Activated CD4-positive, alpha-beta T cell treated with anti-CD3 and anti-CD28 coated beads for 36 hours (primary cell): ENCODE results near the gene GPR158. TPM values are rescaled to one million over a fixed set of nuclear protein-coding genes. Genes with fewer than 3 reads are reported as not detected.

Source experiments
- ATAC-seq: fragments of 200-7000 bp; cut with Tn5 transposase; one replicate; pipeline ENCODE4 v1.10.0; 2021; ENCODE audit warnings: mild to moderate bottlenecking, moderate library complexity
- CTCF ChIA-PET: fragments of 350-600 bp; sonication (Branson Sonifier 250); formaldehyde crosslinking; loops from one replicate; lab custom pipeline; 2021; ENCODE audit warnings: antibody characterized with exemption; lab: Charles Lee
- POLR2A ChIA-PET: fragments of 350-600 bp; sonication (Branson Sonifier 250); formaldehyde crosslinking; loops from one replicate; lab custom pipeline; 2021; ENCODE audit warnings: antibody characterized with exemption, inconsistent platforms; lab: Charles Lee
- DNase-seq: peaks from one replicate; pipeline ENCODE4 v3.0.0-alpha.2; 2020
- H3K27ac Mint-ChIP-seq: one replicate; pipeline ENCODE4 v1.8.0; 2021; ENCODE audit warnings: mixed read lengths
- H3K27me3 Mint-ChIP-seq: one replicate; pipeline ENCODE4 v1.8.0; 2021; ENCODE audit warnings: mixed read lengths
- H3K36me3 Mint-ChIP-seq: one replicate; pipeline ENCODE4 v1.8.0; 2021; ENCODE audit warnings: low read depth, mixed read lengths
- H3K4me1 Mint-ChIP-seq: one replicate; pipeline ENCODE4 v1.8.0; 2021; ENCODE audit warnings: mixed read lengths
- H3K4me3 Mint-ChIP-seq: one replicate; pipeline ENCODE4 v1.8.0; 2021; ENCODE audit warnings: mild to moderate bottlenecking, moderate library complexity, mixed read lengths
- H3K9me3 Mint-ChIP-seq: one replicate; pipeline ENCODE4 v1.8.0; 2021; ENCODE audit warnings: low read depth, mixed read lengths
- intact Hi-C, 2 experiments: fragments of 100-400 bp; cut with DNase I in 1 of 2; cut with micrococcal nuclease in 1 of 2; formaldehyde crosslinking; loops; one replicate each; pipeline versions ENCODE4 v1.14.2 to v1.15.1; 2022 to 2024; cut with DNase I, micrococcal nuclease
- total RNA-seq, 2 experiments: library from RNA; stranded (reverse); gene quantifications; one replicate each; pipeline ENCODE4 v1.2.3, GENCODE V29; 2021

GPR158 gene
- total RNA-seq, 2 experiments from 2014 or later: not detected

GRCh38 chr10:25555865-25556264 is 381.1 kb downstream of the GPR158 start:
- Mint-ChIP-seq H3K4me3 (no peak overlapping the region), H3K4me1 (no peaks in the 10 kb centered on the region), H3K36me3 (no peaks in the 10 kb centered on the region), H3K27ac (no peak overlapping the region), H3K27me3 (no peaks in the 10 kb centered on the region), H3K9me3 (no peaks in the 10 kb centered on the region)
- intact Hi-C loops: no loop called here
- ATAC-seq: no peak
- no peak for DNase-seq
- CTCF ChIA-PET: no interaction called here
- POLR2A ChIA-PET: interaction anchor here (0.7 kb wide), 1 partner anchor 1347 kb away, joined by 5 read pairs; the partner anchor contains the start of gene KIAA1217

GRCh38 chr10:25556457-25556856 is 381.7 kb downstream of the GPR158 start:
- ATAC-seq: no peak
- Mint-ChIP-seq H3K4me1 (no peaks in the 10 kb centered on the region), H3K4me3 (no peak overlapping the region), H3K36me3 (no peaks in the 10 kb centered on the region), H3K9me3 (no peaks in the 10 kb centered on the region), H3K27ac (no peak overlapping the region), H3K27me3 (no peaks in the 10 kb centered on the region)
- intact Hi-C loops: no loop called here
- ChIA-PET POLR2A (interaction anchor here (0.7 kb wide), 1 partner anchor 1347 kb away, joined by 5 read pairs; the partner anchor contains the start of gene KIAA1217), CTCF (no interaction called here)
- no peak for DNase-seq

GRCh38 chr10:25557136-25557535 is 382.3 kb downstream of the GPR158 start:
- ChIA-PET CTCF (no interaction called here), POLR2A (no interaction called here)
- Mint-ChIP-seq H3K9me3 (no peaks in the 10 kb centered on the region), H3K4me1 (no peaks in the 10 kb centered on the region), H3K27me3 (no peaks in the 10 kb centered on the region), H3K4me3 (no peak overlapping the region), H3K36me3 (no peaks in the 10 kb centered on the region), H3K27ac (no peak overlapping the region)
- DNase-seq: no peak
- no peak for ATAC-seq
- intact Hi-C loops: no loop called here

GRCh38 chr10:25561758-25562157 is 387.0 kb downstream of the GPR158 start:
- CTCF ChIA-PET: no interaction called here
- DNase-seq: no peak
- no peaks in the 10 kb centered on the region for H3K9me3 Mint-ChIP-seq
- POLR2A ChIA-PET: no interaction called here
- H3K4me3 Mint-ChIP-seq: no peak overlapping the region
- ATAC-seq: no peak
- no peaks in the 10 kb centered on the region for H3K27me3 Mint-ChIP-seq
- H3K27ac Mint-ChIP-seq: no peak overlapping the region
- intact Hi-C loops: no loop called here
- H3K4me1 Mint-ChIP-seq: no peaks in the 10 kb centered on the region
- no peaks in the 10 kb centered on the region for H3K36me3 Mint-ChIP-seq

- Mint-ChIP-seq H3K4me1 (no peaks in the 10 kb centered on the region), H3K27me3 (no peaks in the 10 kb centered on the region), H3K9me3 (no peaks in the 10 kb centered on the region), H3K27ac (no peak overlapping the region), H3K36me3 (no peaks in the 10 kb centered on the region), H3K4me3 (no peak overlapping the region)
- CTCF ChIA-PET: no interaction called here
- no peak for ATAC-seq
- intact Hi-C loops: no loop called here
- DNase-seq: no peak
- POLR2A ChIA-PET: no interaction called here
These were observed 387.7 kb downstream of the GPR158 start for GRCh38 chr10:25562547-25562946.

GRCh38 chr10:25564351-25564750 is 389.6 kb downstream of the GPR158 start:
- Mint-ChIP-seq H3K4me1 (no peaks in the 10 kb centered on the region), H3K4me3 (no peak overlapping the region), H3K27me3 (no peaks in the 10 kb centered on the region), H3K9me3 (no peaks in the 10 kb centered on the region), H3K27ac (no peak overlapping the region), H3K36me3 (no peaks in the 10 kb centered on the region)
- DNase-seq: no peak
- ATAC-seq: no peak
- ChIA-PET CTCF (no interaction called here), POLR2A (interaction anchor here (0.6 kb wide), 1 partner anchor 122 kb away, joined by 3 read pairs; no protein-coding TSS in a partner anchor)
- intact Hi-C loops: no loop called here

- no peaks in the 10 kb centered on the region for H3K36me3 Mint-ChIP-seq
- no peak for ATAC-seq
- DNase-seq: no peak
- no peak overlapping the region for H3K27ac Mint-ChIP-seq
- CTCF ChIA-PET: interaction anchor here (0.7 kb wide), 1 partner anchor 126 kb away, joined by 3 read pairs; no protein-coding TSS in a partner anchor
- no peaks in the 10 kb centered on the region for H3K9me3 Mint-ChIP-seq
- intact Hi-C loops: no loop called here
- no peak overlapping the region for H3K4me3 Mint-ChIP-seq
- POLR2A ChIA-PET: no interaction called here
- no peaks in the 10 kb centered on the region for H3K27me3 Mint-ChIP-seq
- no peaks in the 10 kb centered on the region for H3K4me1 Mint-ChIP-seq
These were observed 390.8 kb downstream of the GPR158 start for GRCh38 chr10:25565570-25565969.

GRCh38 chr10:25573316-25573715 is 398.5 kb downstream of the GPR158 start:
- Mint-ChIP-seq H3K27ac (no peak overlapping the region), H3K4me3 (no peak overlapping the region), H3K9me3 (no peaks in the 10 kb centered on the region), H3K4me1 (no peaks in the 10 kb centered on the region), H3K27me3 (no peaks in the 10 kb centered on the region), H3K36me3 (no peaks in the 10 kb centered on the region)
- intact Hi-C loops: no loop called here
- ATAC-seq (no peak), DNase-seq (no peak)
- CTCF ChIA-PET: no interaction called here
- POLR2A ChIA-PET: no interaction called here

- H3K9me3 Mint-ChIP-seq: no peaks in the 10 kb centered on the region
- no peaks in the 10 kb centered on the region for H3K36me3 Mint-ChIP-seq
- CTCF ChIA-PET: interaction anchor here (0.6 kb wide), 1 partner anchor 36 kb away, joined by 3 read pairs; no protein-coding TSS in a partner anchor
These were observed 400.5 kb downstream of the GPR158 start for GRCh38 chr10:25575343-25575742.

GRCh38 chr10:25578061-25578460 is 403.3 kb downstream of the GPR158 start:
- no peaks in the 10 kb centered on the region for H3K4me1 Mint-ChIP-seq
- H3K9me3 Mint-ChIP-seq: peaks cover 3% of the 10 kb centered on the region
- no peak overlapping the region for H3K27ac Mint-ChIP-seq
- no peaks in the 10 kb centered on the region for H3K27me3 Mint-ChIP-seq
- ATAC-seq (no peak), DNase-seq (no peak)
- no peaks in the 10 kb centered on the region for H3K36me3 Mint-ChIP-seq
- ChIA-PET CTCF (no interaction called here), POLR2A (no interaction called here)
- no peak overlapping the region for H3K4me3 Mint-ChIP-seq
- intact Hi-C loops: no loop called here

More at GRCh38 chr10:25575343-25575742, 400.5 kb downstream of the GPR158 start:
- DNase-seq (no peak), ATAC-seq (no peak)
- POLR2A ChIA-PET: no interaction called here
- no peak overlapping the region for H3K27ac Mint-ChIP-seq
- no peak overlapping the region for H3K4me3 Mint-ChIP-seq
- H3K4me1 Mint-ChIP-seq: no peaks in the 10 kb centered on the region
- no peaks in the 10 kb centered on the region for H3K27me3 Mint-ChIP-seq
- intact Hi-C loops: no loop called here

GRCh38 chr10:25582961-25583360 is 408.2 kb downstream of the GPR158 start:
- H3K27me3 Mint-ChIP-seq: no peaks in the 10 kb centered on the region
- DNase-seq (no peak), ATAC-seq (no peak)
- intact Hi-C loops: no loop called here
- no peaks in the 10 kb centered on the region for H3K4me1 Mint-ChIP-seq
- H3K27ac Mint-ChIP-seq: no peak overlapping the region
- ChIA-PET POLR2A (no interaction called here), CTCF (interaction anchor here (1.0 kb wide), 1 partner anchor 34 kb away, joined by 3 read pairs; no protein-coding TSS in a partner anchor)
- no peaks in the 10 kb centered on the region for H3K36me3 Mint-ChIP-seq
- H3K4me3 Mint-ChIP-seq: no peak overlapping the region
- peaks cover 11% of the 10 kb centered on the region for H3K9me3 Mint-ChIP-seq

- Mint-ChIP-seq H3K4me3 (no peak overlapping the region), H3K27me3 (no peaks in the 10 kb centered on the region), H3K36me3 (no peaks in the 10 kb centered on the region), H3K27ac (no peak overlapping the region), H3K4me1 (no peaks in the 10 kb centered on the region), H3K9me3 (no peaks in the 10 kb centered on the region)
- ChIA-PET POLR2A (no interaction called here), CTCF (no interaction called here)
- DNase-seq: no peak
- no peak for ATAC-seq
- intact Hi-C loops: no loop called here
These were observed 425.9 kb downstream of the GPR158 start for GRCh38 chr10:25600651-25601050.
